ENCODE data around the gene SUCLG1.

SUCLG1 gene

GRCh38 chr2:84461310-84461709 is 2.2 kb upstream of the SUCLG1 start:
- no peak for DNase-seq (ENCODE audit: low read depth in 2 of 2)

GRCh38 chr2:84460670-84461069 is 1.6 kb upstream of the SUCLG1 start:
- no peak for DNase-seq (ENCODE audit: low read depth in 2 of 2)

GRCh38 chr2:84459944-84460429 is 907 bp upstream of the SUCLG1 start:
- DNase-seq (ENCODE audit: low read depth in 2 of 2) = no peak

- no peak for DNase-seq (ENCODE audit: low read depth in 2 of 2)
Measured at GRCh38 chr2:84458551-84459017, 496 bp downstream of the SUCLG1 start.

GRCh38 chr2:84457686-84458085 is 1.4 kb downstream of the SUCLG1 start:
- DNase-seq (ENCODE audit: low read depth in 2 of 2) = no peak

GRCh38 chr2:84456156-84456555 is 2.9 kb downstream of the SUCLG1 start:
- DNase-seq (ENCODE audit: low read depth in 2 of 2) = no peak

GRCh38 chr2:84454581-84454980 is 4.5 kb downstream of the SUCLG1 start:
- DNase-seq (ENCODE audit: low read depth in 2 of 2) = no peak

- no peak for DNase-seq (ENCODE audit: low read depth in 2 of 2)
Measured at GRCh38 chr2:84452624-84453023, 6.5 kb downstream of the SUCLG1 start.

GRCh38 chr2:84451579-84451978 is 7.5 kb downstream of the SUCLG1 start:
- no peak for DNase-seq (ENCODE audit: low read depth in 2 of 2)

GRCh38 chr2:84450288-84451227 is 8.5 kb downstream of the SUCLG1 start:
- DNase-seq (ENCODE audit: low read depth in 2 of 2) = no peak

- no peak for DNase-seq (ENCODE audit: low read depth in 2 of 2)
Measured at GRCh38 chr2:84449711-84450110, 9.4 kb downstream of the SUCLG1 start.

GRCh38 chr2:84449055-84449454 is 10.0 kb downstream of the SUCLG1 start:
- DNase-seq (ENCODE audit: low read depth in 2 of 2) = no peak

- peak; percentile 76 to 81 for DNase-seq (ENCODE audit: low read depth in 2 of 2)
Measured at GRCh38 chr2:84443477-84443876, 15.6 kb downstream of the SUCLG1 start.

GRCh38 chr2:84442888-84443287 is 16.2 kb downstream of the SUCLG1 start:
- DNase-seq (ENCODE audit: low read depth in 2 of 2) = no peak

GRCh38 chr2:84441505-84441904 is 17.6 kb downstream of the SUCLG1 start:
- no peak for DNase-seq (ENCODE audit: low read depth in 2 of 2)

- DNase-seq (ENCODE audit: low read depth in 2 of 2) = no peak
Measured at GRCh38 chr2:84441036-84441435, 18.0 kb downstream of the SUCLG1 start.

- DNase-seq (ENCODE audit: low read depth in 2 of 2) = no peak
Measured at GRCh38 chr2:84435345-84436025, 23.6 kb downstream of the SUCLG1 start.

GRCh38 chr2:84429328-84429727 is 29.8 kb downstream of the SUCLG1 start:
- DNase-seq (ENCODE audit: low read depth in 2 of 2) = no peak

- DNase-seq (ENCODE audit: low read depth in 2 of 2) = peak; percentile 53 to 58
Measured at GRCh38 chr2:84427235-84428138, 31.6 kb downstream of the SUCLG1 start.

- DNase-seq (ENCODE audit: low read depth in 2 of 2) = no peak
Measured at GRCh38 chr2:84425310-84425709, 33.8 kb downstream of the SUCLG1 start.

GRCh38 chr2:84424152-84424551 is 34.9 kb downstream of the SUCLG1 start:
- DNase-seq (ENCODE audit: low read depth in 2 of 2) = no peak

GRCh38 chr2:84421791-84422190 is 37.3 kb downstream of the SUCLG1 start:
- no peak for DNase-seq (ENCODE audit: low read depth in 2 of 2)

Data from fibroblast of skin of left quadriceps (primary cell).